ENCODE data around the gene HPN. TPM values are rescaled to one million over a fixed set of nuclear protein-coding genes. Genes with fewer than 3 reads are reported as not detected.
"Not testable (repeated sequence)": the region's sequence is repeated elsewhere in the genome, so short reads cannot be mapped to it uniquely, and the experiment has no call there.

HPN gene
- polyA plus RNA-seq, 3 donors: 0.05 TPM; not detected in 2

DNA sequence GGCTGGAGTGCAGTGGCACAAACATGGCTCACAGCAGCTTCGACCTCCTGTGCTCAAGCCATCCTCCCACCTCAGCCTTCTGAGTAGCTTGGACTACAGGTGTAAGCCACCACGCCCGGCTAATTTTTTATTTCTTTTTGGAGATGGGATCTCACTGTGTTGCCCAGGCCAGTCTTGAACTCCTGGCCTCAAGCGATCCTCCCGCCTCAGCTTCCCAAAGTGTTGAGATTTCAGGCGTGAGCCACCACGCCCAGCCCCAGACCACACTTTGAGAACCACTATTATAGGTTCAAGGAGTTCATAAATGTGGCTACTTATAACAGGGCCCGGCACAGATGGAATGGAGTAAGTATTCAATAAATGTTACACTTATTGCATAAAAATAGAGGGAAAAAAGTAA, 14.5 kb upstream of the HPN start:
- H3K4me1 Mint-ChIP-seq: peaks cover 27% of the 10 kb centered on the region
- H3K9ac ChIP-seq (ENCODE audit: insufficient read depth, low read length, poor library complexity, severe bottlenecking): no peak overlapping the region
- TF ChIP-seq, protein P1, sequence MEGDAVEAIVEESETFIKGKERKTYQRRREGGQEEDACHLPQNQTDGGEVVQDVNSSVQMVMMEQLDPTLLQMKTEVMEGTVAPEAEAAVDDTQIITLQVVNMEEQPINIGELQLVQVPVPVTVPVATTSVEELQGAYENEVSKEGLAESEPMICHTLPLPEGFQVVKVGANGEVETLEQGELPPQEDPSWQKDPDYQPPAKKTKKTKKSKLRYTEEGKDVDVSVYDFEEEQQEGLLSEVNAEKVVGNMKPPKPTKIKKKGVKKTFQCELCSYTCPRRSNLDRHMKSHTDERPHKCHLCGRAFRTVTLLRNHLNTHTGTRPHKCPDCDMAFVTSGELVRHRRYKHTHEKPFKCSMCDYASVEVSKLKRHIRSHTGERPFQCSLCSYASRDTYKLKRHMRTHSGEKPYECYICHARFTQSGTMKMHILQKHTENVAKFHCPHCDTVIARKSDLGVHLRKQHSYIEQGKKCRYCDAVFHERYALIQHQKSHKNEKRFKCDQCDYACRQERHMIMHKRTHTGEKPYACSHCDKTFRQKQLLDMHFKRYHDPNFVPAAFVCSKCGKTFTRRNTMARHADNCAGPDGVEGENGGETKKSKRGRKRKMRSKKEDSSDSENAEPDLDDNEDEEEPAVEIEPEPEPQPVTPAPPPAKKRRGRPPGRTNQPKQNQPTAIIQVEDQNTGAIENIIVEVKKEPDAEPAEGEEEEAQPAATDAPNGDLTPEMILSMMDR (IDR thresholded peaks at IDR 0.05): no peak
- peaks cover 56 to 65% of the 10 kb centered on the region in 2 donors for H3K36me3 ChIP-seq (replicated peaks in 1 of 2; ENCODE audit: control insufficient read depth in 1 of 2, insufficient read depth in 2 of 2, low read length in 2 of 2)
- H3K9me3 Mint-ChIP-seq: peaks cover 0 to 6% (median 4%) of the 10 kb centered on the region in 7 donors
- no peak overlapping the region for H2AFZ ChIP-seq (ENCODE audit: insufficient read depth, low read depth, low read length, poor library complexity, severe bottlenecking)
- no peak overlapping the region for H3K4me2 ChIP-seq (replicated peaks; ENCODE audit: extremely low read depth, low read length, poor library complexity, severe bottlenecking)
- no peaks in the 10 kb centered on the region for H3K9me3 ChIP-seq (replicated peaks in 1 of 2; ENCODE audit: control insufficient read depth in 1 of 2, insufficient read depth in 1 of 2, low read length in 2 of 2)
- WGBS (ENCODE audit: insufficient coverage): 100% methylated on average over 2 of the region's 8 CpGs
- no peaks in the 10 kb centered on the region for H3K79me2 ChIP-seq (ENCODE audit: insufficient read depth, low read length)
- no peak overlapping the region for H3K4me3 ChIP-seq (replicated peaks in 1 of 3; ENCODE audit: low read depth in 2 of 3, low read length in 3 of 3)
- peaks cover 11 to 24% of the 10 kb centered on the region in 2 donors for H3K27me3 ChIP-seq (ENCODE audit: control insufficient read depth in 2 of 2, insufficient read depth in 2 of 2, low read length in 2 of 2)
- peaks cover 63 to 67% of the 10 kb centered on the region in 2 donors for H3K36me3 Mint-ChIP-seq
- peaks cover 22 to 28% (median 23%) of the 10 kb centered on the region in 3 donors for H3K27me3 Mint-ChIP-seq (ENCODE audit: low read depth in 3 of 3)
- intact Hi-C loops (cut with micrococcal nuclease): no loop called here
- H3K27ac Mint-ChIP-seq: no peak overlapping the region
- H3K27ac ChIP-seq (ENCODE audit: low read depth in 1 of 2, low read length in 2 of 2): no peak overlapping the region
- no peak overlapping the region for H3K4me3 Mint-ChIP-seq
- DNase-seq: no peak
- peaks cover 21 to 32% of the 10 kb centered on the region in 2 donors for H3K4me1 ChIP-seq (ENCODE audit: control insufficient read depth in 1 of 2, insufficient read depth in 2 of 2, low read length in 2 of 2)
- peaks cover 20% of the 10 kb centered on the region for H4K20me1 ChIP-seq (ENCODE audit: insufficient read depth, low read length)

DNA sequence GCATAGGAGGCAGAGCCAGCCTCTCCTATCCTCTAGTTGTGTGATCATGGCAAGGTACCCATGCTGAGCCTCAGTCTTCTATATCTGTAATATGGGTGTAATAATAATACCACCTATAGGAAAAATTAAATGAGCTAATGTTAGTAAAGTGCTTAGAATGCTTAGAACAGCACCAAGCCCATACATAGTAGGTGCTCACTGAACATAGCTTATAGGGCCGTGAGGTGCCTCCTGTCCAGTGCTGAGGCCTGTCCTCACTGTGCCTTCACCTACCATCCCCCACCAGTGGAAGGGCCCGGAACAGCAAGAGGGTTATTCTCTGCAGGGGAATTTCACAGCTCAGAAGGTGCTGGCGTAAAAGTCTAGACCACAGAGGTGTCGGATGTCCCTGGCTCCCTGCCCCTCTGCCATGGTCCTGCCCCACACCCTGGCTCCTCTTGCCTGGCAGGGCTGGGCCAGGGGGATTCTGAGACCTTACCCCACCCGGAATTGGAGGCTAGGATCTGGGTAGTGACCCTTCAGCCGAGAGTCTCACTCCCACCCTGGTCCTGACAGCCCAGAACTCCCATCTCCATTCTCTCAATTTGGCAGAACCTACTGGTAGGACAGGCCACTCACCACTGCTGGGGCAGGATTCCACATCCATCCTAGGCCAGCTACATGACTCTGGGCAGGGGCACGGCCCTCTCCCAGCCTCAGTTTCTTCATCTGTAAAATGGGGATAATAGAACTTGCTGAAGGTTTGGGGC, 13.5 kb upstream of the HPN start:
- Mint-ChIP-seq H3K36me3 (peaks cover 56 to 58% of the 10 kb centered on the region in 2 donors), H3K27ac (peak overlapping the region in 1 of 7 donors; percentile 66), H3K9me3 (peaks cover 0 to 6% (median 4%) of the 10 kb centered on the region in 7 donors), H3K27me3 (ENCODE audit: low read depth in 3 of 3) (peaks cover 32 to 38% (median 32%) of the 10 kb centered on the region in 3 donors), H3K4me1 (peaks cover 20% of the 10 kb centered on the region), H3K4me3 (no peak overlapping the region)
- Histone ChIP-seq H3K27ac (ENCODE audit: low read depth in 1 of 2, low read length in 2 of 2) (no peak overlapping the region), H3K9me3 (replicated peaks in 1 of 2; ENCODE audit: control insufficient read depth in 1 of 2, insufficient read depth in 1 of 2, low read length in 2 of 2) (no peaks in the 10 kb centered on the region), H4K20me1 (ENCODE audit: insufficient read depth, low read length) (peaks cover 13% of the 10 kb centered on the region), H3K79me2 (ENCODE audit: insufficient read depth, low read length) (no peaks in the 10 kb centered on the region), H3K4me2 (replicated peaks; ENCODE audit: extremely low read depth, low read length, poor library complexity, severe bottlenecking) (no peak overlapping the region), H2AFZ (ENCODE audit: insufficient read depth, low read depth, low read length, poor library complexity, severe bottlenecking) (no peak overlapping the region), H3K27me3 (ENCODE audit: control insufficient read depth in 2 of 2, insufficient read depth in 2 of 2, low read length in 2 of 2) (peaks cover 14 to 34% of the 10 kb centered on the region in 2 donors), H3K36me3 (replicated peaks in 1 of 2; ENCODE audit: control insufficient read depth in 1 of 2, insufficient read depth in 2 of 2, low read length in 2 of 2) (peaks cover 50 to 55% of the 10 kb centered on the region in 2 donors), H3K4me3 (replicated peaks in 1 of 3; ENCODE audit: low read depth in 2 of 3, low read length in 3 of 3) (no peak overlapping the region), H3K4me1 (ENCODE audit: control insufficient read depth in 1 of 2, insufficient read depth in 2 of 2, low read length in 2 of 2) (peaks cover 15 to 24% of the 10 kb centered on the region in 2 donors), H3K9ac (ENCODE audit: insufficient read depth, low read length, poor library complexity, severe bottlenecking) (no peak overlapping the region)
- DNase-seq: no peak
- WGBS (ENCODE audit: insufficient coverage): 84% methylated on average over 4 of the region's 7 CpGs
- TF ChIP-seq, protein P1 (IDR thresholded peaks at IDR 0.05): no peak
- intact Hi-C loops (cut with micrococcal nuclease): no loop called here

DNA sequence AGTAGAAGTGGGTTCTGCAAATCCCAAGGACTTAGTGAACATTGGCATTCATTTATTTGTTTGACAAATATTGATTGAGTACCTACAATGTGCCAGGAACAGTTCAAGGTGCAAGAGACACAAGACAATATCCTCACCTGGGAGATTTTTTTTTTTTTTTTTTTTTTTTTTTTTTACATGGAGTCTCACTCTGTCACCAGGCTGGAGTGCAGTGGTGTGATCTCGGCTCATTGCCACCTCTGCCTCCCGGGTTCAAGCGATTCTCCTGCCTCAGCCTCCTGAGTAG, 13.0 kb upstream of the HPN start:
- Histone ChIP-seq H3K27me3 (ENCODE audit: control insufficient read depth in 2 of 2, insufficient read depth in 2 of 2, low read length in 2 of 2) (peaks cover 14 to 37% of the 10 kb centered on the region in 2 donors), H3K4me1 (ENCODE audit: control insufficient read depth in 1 of 2, insufficient read depth in 2 of 2, low read length in 2 of 2) (peaks cover 10 to 19% of the 10 kb centered on the region in 2 donors), H3K36me3 (replicated peaks in 1 of 2; ENCODE audit: control insufficient read depth in 1 of 2, insufficient read depth in 2 of 2, low read length in 2 of 2) (peaks cover 48 to 50% of the 10 kb centered on the region in 2 donors)
- H3K9ac ChIP-seq (ENCODE audit: insufficient read depth, low read length, poor library complexity, severe bottlenecking); H3K4me3 Mint-ChIP-seq; H3K27ac ChIP-seq (ENCODE audit: low read depth in 1 of 2, low read length in 2 of 2); DNase-seq; intact Hi-C loops (cut with micrococcal nuclease); H3K9me3 Mint-ChIP-seq; H3K4me3 ChIP-seq (replicated peaks in 1 of 3; ENCODE audit: low read depth in 2 of 3, low read length in 3 of 3); H4K20me1 ChIP-seq (ENCODE audit: insufficient read depth, low read length); H2AFZ ChIP-seq (ENCODE audit: insufficient read depth, low read depth, low read length, poor library complexity, severe bottlenecking); H3K79me2 ChIP-seq (ENCODE audit: insufficient read depth, low read length); H3K27ac Mint-ChIP-seq; H3K4me2 ChIP-seq (replicated peaks; ENCODE audit: extremely low read depth, low read length, poor library complexity, severe bottlenecking); H3K9me3 ChIP-seq (replicated peaks in 1 of 2; ENCODE audit: control insufficient read depth in 1 of 2, insufficient read depth in 1 of 2, low read length in 2 of 2): not testable (repeated sequence)
- H3K27me3 Mint-ChIP-seq (ENCODE audit: low read depth in 3 of 3): peaks cover 32 to 43% (median 35%) of the 10 kb centered on the region in 3 donors
- peaks cover 52% of the 10 kb centered on the region in 2 donors for H3K36me3 Mint-ChIP-seq
- H3K4me1 Mint-ChIP-seq: peaks cover 15% of the 10 kb centered on the region
- no CpG with 5 or more reads among the region's 3 CpGs for WGBS (ENCODE audit: insufficient coverage)
